HEK293 (cell line): Measurements from ENCODE around the gene MAN2B2.

ENCODE experiments used
- CTCF ChIA-PET: fragments of 350-600 bp; formaldehyde crosslinking; extraction: SDS; loops from one replicate; lab custom pipeline; 2021; ENCODE audit warnings: antibody characterized with exemption; lab: Yijun Ruan, JAX
- POLR2A ChIA-PET: fragments of 300-600 bp; formaldehyde crosslinking; extraction: SDS; loops from one replicate; lab custom pipeline; 2020; ENCODE audit warnings: antibody characterized with exemption, inconsistent platforms; lab: Yijun Ruan, JAX
- H3K27ac ChIP-seq: fragments of 200-500 bp; sonication (Bioruptor generic); 2 replicates; pipeline ENCODE4 v1.5.1; 2014; ENCODE audit warnings: low read depth, low read length, control low read depth, inconsistent platforms; ENCODE audit errors: extremely low read depth
- H3K36me3 ChIP-seq, 2 experiments: fragments of 200-500 bp in 1 of 2; sonication (Bioruptor generic) in 1 of 2; 1 replicate in 1 of 2; 2 replicates in 1 of 2; pipeline ENCODE4 v1.5.1; 2014 to 2017; ENCODE audit warnings: inconsistent platforms in 2 of 2, low read length in 2 of 2; ENCODE audit not compliant: control insufficient read depth in 2 of 2, insufficient read depth in 1 of 2
- H3K4me1 ChIP-seq: fragments of 200-500 bp; sonication (Bioruptor generic); 2 replicates; pipeline ENCODE4 v1.5.1; 2014; ENCODE audit warnings: mild to moderate bottlenecking, low read length, inconsistent platforms; ENCODE audit not compliant: control insufficient read depth, insufficient read depth
- H3K4me3 ChIP-seq: 2 replicates; pipeline ENCODE4 v1.5.1; 2011; ENCODE audit warnings: low read depth, mild to moderate bottlenecking, control low read depth, low read length, moderate library complexity
- H3K9me3 ChIP-seq: fragments of 200-500 bp; sonication (Bioruptor generic); 2 replicates; pipeline ENCODE4 v1.5.1; 2014; ENCODE audit warnings: low read depth, low read length, inconsistent platforms; ENCODE audit not compliant: control insufficient read depth, insufficient read depth
- FEZF1 ChIP-seq: fragments of 450-650 bp; formaldehyde crosslinking; IDR thresholded peaks from 2 replicates; pipeline ENCODE4 v1.5.1; 2016; ENCODE audit warnings: missing biosample characterization, missing genetic modification characterization
- GLI4 ChIP-seq: fragments of 450-650 bp; formaldehyde crosslinking; IDR thresholded peaks from 2 replicates; pipeline ENCODE4 v1.5.1; 2016; ENCODE audit warnings: missing biosample characterization, missing genetic modification characterization
- IKZF3 ChIP-seq: fragments of 450-650 bp; IDR thresholded peaks from 2 replicates; pipeline ENCODE4 v1.5.0; 2018; ENCODE audit warnings: missing biosample characterization, mild to moderate bottlenecking, missing genetic modification characterization, moderate library complexity
- MYNN ChIP-seq: fragments of 450-650 bp; formaldehyde crosslinking; IDR thresholded peaks from 2 replicates; pipeline ENCODE4 v1.5.1; 2016; ENCODE audit warnings: missing biosample characterization, missing genetic modification characterization, borderline replicate concordance
- MZF1 ChIP-seq: fragments of 450-650 bp; formaldehyde crosslinking; IDR thresholded peaks from 2 replicates; pipeline ENCODE4 v1.5.1; 2017; ENCODE audit warnings: missing biosample characterization, missing genetic modification characterization, borderline replicate concordance
- SP7 ChIP-seq: fragments of 450-650 bp; formaldehyde crosslinking; IDR thresholded peaks from 2 replicates; pipeline ENCODE4 v1.5.1; 2016; ENCODE audit warnings: missing biosample characterization, missing genetic modification characterization
- ZBTB48 ChIP-seq: fragments of 450-650 bp; formaldehyde crosslinking; IDR thresholded peaks from 2 replicates; pipeline ENCODE4 v1.5.1; 2016; ENCODE audit warnings: missing biosample characterization, missing genetic modification characterization
- ZNF2 ChIP-seq: fragments of 450-650 bp; formaldehyde crosslinking; IDR thresholded peaks from 2 replicates; pipeline ENCODE4 v1.5.1; 2016; ENCODE audit warnings: missing biosample characterization, missing genetic modification characterization
- ZNF211 ChIP-seq: fragments of 450-650 bp; formaldehyde crosslinking; IDR thresholded peaks from 2 replicates; pipeline ENCODE4 v1.5.1; 2016; ENCODE audit warnings: low read depth, missing biosample characterization, missing genetic modification characterization
- ZNF239 ChIP-seq: fragments of 450-650 bp; formaldehyde crosslinking; IDR thresholded peaks from 2 replicates; pipeline ENCODE4 v1.5.1; 2016; ENCODE audit warnings: missing biosample characterization, missing genetic modification characterization
- ZNF366 ChIP-seq: fragments of 450-650 bp; formaldehyde crosslinking; conservative IDR thresholded peaks from 2 replicates; pipeline ENCODE4 v1.5.1; 2016; ENCODE audit warnings: missing biosample characterization, missing genetic modification characterization
- ZNF501 ChIP-seq: fragments of 450-650 bp; formaldehyde crosslinking; IDR thresholded peaks from 2 replicates; pipeline ENCODE4 v1.5.1; 2016; ENCODE audit warnings: missing biosample characterization, missing genetic modification characterization
- ZNF548 ChIP-seq: fragments of 450-650 bp; formaldehyde crosslinking; IDR thresholded peaks from 2 replicates; pipeline ENCODE4 v1.5.1; 2016; ENCODE audit warnings: missing biosample characterization, missing genetic modification characterization
- ZNF596 ChIP-seq: fragments of 450-650 bp; IDR thresholded peaks from 2 replicates; pipeline ENCODE4 v1.5.0; 2018; ENCODE audit warnings: missing biosample characterization, mild to moderate bottlenecking, missing genetic modification characterization, moderate library complexity
- ZNF677 ChIP-seq: fragments of 450-650 bp; IDR thresholded peaks from 2 replicates; pipeline ENCODE4 v1.5.0; 2018; ENCODE audit warnings: missing biosample characterization, mild to moderate bottlenecking, missing genetic modification characterization, moderate library complexity
- ZNF701 ChIP-seq: fragments of 450-650 bp; formaldehyde crosslinking; IDR thresholded peaks from 2 replicates; pipeline ENCODE4 v1.5.1; 2016; ENCODE audit warnings: missing biosample characterization, missing genetic modification characterization
- ZNF776 ChIP-seq: fragments of 450-650 bp; formaldehyde crosslinking; IDR thresholded peaks from 2 replicates; pipeline ENCODE4 v1.5.0; 2017; ENCODE audit warnings: missing biosample characterization, missing genetic modification characterization, borderline replicate concordance
- ZXDB ChIP-seq: fragments of 450-650 bp; formaldehyde crosslinking; IDR thresholded peaks from 2 replicates; pipeline ENCODE4 v1.5.1; 2016; ENCODE audit warnings: missing biosample characterization, missing genetic modification characterization
- TF ChIP-seq, protein P1 (sequence below): fragments of 450-650 bp; formaldehyde crosslinking; IDR thresholded peaks from 2 replicates; pipeline ENCODE4 v1.5.1; 2016; ENCODE audit warnings: missing biosample characterization, missing genetic modification characterization
- TF ChIP-seq, protein P2 (sequence below): fragments of 450-650 bp; formaldehyde crosslinking; conservative IDR thresholded peaks from 2 replicates; pipeline ENCODE4 v1.5.1; 2016; ENCODE audit warnings: low read depth, missing biosample characterization, missing genetic modification characterization
- TF ChIP-seq, protein P3 (sequence below): fragments of 450-650 bp; formaldehyde crosslinking; conservative IDR thresholded peaks from 2 replicates; pipeline ENCODE4 v1.5.1; 2016; ENCODE audit warnings: low read depth, missing biosample characterization, missing genetic modification characterization
- TF ChIP-seq, protein P4 (sequence below): fragments of 450-650 bp; formaldehyde crosslinking; IDR thresholded peaks from 2 replicates; pipeline ENCODE4 v1.5.1; 2016; ENCODE audit warnings: missing biosample characterization, missing genetic modification characterization

MAN2B2 gene

DNA sequence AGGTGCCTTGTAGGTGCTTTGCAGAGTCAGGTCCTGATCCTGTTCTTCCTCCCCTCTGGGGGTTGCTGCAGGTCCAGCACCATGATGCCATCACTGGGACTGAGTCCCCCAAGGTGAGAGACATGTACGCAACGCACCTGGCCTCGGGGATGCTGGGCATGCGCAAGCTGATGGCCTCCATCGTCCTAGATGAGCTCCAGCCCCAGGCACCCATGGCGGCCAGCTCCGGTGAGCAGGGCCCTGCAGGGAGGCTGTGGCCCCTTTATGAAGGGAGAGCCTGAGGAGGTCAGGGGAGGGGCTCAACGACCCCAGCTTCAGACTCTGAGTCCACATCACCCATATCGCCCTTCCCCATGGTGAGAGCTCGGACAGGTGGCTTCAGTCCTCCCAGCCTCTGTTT is 23.1 kb downstream of the MAN2B2 start (continued):
- TF ChIP-seq IKZF3 (tag by site-specific recombination) = no peak
- TF ChIP-seq, protein P1, sequence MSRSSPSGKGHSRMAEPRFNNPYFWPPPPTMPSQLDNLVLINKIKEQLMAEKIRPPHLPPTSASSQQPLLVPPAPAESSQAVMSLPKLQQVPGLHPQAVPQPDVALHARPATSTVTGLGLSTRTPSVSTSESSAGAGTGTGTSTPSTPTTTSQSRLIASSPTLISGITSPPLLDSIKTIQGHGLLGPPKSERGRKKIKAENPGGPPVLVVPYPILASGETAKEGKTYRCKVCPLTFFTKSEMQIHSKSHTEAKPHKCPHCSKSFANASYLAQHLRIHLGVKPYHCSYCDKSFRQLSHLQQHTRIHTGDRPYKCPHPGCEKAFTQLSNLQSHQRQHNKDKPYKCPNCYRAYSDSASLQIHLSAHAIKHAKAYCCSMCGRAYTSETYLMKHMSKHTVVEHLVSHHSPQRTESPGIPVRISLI (tag by site-specific recombination) = no peak
- TF ChIP-seq ZNF548 = no peak
- TF ChIP-seq GLI4 = no peak

DNA sequence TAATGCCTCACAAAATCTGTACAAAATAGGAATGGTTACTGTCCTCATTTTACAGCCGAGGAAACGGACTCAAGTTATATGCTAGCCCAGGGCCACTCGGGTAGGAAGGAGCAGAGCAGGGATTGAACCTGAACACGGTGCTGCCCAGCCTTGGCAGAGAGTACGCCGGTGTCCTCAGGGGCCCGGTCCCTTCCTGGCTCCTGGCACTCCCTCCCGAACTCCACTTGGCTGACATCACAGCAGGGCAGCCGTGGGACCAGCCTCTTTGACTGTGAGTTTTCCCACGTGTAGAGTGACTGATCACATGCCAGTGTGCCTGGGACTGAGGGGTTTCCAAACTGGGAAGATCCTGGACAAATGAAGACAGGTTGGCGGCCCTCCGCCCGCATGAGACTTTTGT is 23.7 kb downstream of the MAN2B2 start:
- Histone ChIP-seq H3K9me3 (no peaks in the 10 kb centered on the region), H3K27ac (no peak overlapping the region), H3K4me1 (no peaks in the 10 kb centered on the region), H3K4me3 (no peak overlapping the region), H3K36me3 (no peaks in the 10 kb centered on the region)
- ChIA-PET CTCF (no interaction called here), POLR2A (no interaction called here)
- TF ChIP-seq ZNF501 (tag by site-specific recombination) (no peak), MZF1 (tag by site-specific recombination) (no peak), ZBTB48 (tag by site-specific recombination) (no peak)

DNA sequence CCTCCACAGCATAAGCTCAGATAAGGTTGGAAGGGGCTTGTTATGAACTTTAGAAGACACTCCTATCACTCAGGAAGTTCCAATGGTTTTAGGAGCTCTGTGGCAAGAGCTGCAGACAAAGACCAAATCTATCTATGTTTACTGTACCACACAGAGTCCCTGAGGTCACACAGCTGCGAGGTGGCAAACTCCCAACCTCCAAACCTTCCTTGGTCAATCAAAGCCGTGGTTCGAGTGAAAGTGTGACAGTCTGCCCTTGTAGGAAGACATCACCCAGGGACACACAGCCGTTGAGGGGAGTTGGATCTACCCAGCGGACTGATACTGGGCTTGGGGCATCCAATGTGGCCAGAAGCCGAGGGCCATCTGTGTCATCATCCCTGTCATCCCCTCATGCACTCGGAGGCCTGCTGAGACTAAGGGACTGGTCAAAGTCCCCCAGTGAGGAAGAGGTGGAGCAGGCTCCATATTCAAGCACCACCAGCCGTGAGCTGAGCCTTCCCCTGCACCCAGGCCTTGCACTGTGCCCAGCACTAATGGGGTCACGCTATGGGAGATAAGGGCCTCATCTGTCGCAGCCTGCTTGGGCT is 26.8 kb downstream of the MAN2B2 start:
- Histone ChIP-seq H3K4me3 (no peak overlapping the region), H3K27ac (no peak overlapping the region), H3K9me3 (no peaks in the 10 kb centered on the region)
- TF ChIP-seq ZNF239 (tag by site-specific recombination) (no peak), ZNF776 (no peak), ZNF596 (tag by site-specific recombination) (no peak), FEZF1 (tag by site-specific recombination) (no peak), MZF1 (tag by site-specific recombination) (no peak), ZNF2 (tag by site-specific recombination) (no peak), ZNF366 (tag by site-specific recombination) (no peak), ZNF677 (tag by site-specific recombination) (no peak), SP7 (no peak), ZNF548 (no peak), ZNF211 (tag by site-specific recombination) (no peak), MYNN (no peak), ZNF701 (tag by site-specific recombination) (no peak), ZXDB (tag by site-specific recombination) (no peak)
- TF ChIP-seq, protein P2, sequence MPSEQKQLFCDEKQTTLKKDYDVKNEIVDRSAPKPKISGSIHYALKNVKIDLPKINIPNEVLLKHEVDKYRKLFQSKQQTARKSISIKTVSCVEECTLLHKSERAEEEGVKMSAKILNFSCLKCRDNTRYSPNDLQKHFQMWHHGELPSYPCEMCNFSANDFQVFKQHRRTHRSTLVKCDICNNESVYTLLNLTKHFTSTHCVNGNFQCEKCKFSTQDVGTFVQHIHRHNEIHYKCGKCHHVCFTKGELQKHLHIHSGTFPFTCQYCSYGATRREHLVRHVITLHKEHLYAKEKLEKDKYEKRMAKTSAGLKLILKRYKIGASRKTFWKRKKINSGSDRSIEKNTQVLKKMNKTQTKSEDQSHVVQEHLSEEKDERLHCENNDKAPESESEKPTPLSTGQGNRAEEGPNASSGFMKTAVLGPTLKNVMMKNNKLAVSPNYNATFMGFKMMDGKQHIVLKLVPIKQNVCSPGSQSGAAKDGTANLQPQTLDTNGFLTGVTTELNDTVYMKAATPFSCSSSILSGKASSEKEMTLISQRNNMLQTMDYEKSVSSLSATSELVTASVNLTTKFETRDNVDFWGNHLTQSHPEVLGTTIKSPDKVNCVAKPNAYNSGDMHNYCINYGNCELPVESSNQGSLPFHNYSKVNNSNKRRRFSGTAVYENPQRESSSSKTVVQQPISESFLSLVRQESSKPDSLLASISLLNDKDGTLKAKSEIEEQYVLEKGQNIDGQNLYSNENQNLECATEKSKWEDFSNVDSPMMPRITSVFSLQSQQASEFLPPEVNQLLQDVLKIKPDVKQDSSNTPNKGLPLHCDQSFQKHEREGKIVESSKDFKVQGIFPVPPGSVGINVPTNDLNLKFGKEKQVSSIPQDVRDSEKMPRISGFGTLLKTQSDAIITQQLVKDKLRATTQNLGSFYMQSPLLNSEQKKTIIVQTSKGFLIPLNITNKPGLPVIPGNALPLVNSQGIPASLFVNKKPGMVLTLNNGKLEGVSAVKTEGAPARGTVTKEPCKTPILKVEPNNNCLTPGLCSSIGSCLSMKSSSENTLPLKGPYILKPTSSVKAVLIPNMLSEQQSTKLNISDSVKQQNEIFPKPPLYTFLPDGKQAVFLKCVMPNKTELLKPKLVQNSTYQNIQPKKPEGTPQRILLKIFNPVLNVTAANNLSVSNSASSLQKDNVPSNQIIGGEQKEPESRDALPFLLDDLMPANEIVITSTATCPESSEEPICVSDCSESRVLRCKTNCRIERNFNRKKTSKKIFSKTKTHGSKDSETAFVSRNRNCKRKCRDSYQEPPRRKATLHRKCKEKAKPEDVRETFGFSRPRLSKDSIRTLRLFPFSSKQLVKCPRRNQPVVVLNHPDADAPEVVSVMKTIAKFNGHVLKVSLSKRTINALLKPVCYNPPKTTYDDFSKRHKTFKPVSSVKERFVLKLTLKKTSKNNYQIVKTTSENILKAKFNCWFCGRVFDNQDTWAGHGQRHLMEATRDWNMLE = no peak
- TF ChIP-seq, protein P3, sequence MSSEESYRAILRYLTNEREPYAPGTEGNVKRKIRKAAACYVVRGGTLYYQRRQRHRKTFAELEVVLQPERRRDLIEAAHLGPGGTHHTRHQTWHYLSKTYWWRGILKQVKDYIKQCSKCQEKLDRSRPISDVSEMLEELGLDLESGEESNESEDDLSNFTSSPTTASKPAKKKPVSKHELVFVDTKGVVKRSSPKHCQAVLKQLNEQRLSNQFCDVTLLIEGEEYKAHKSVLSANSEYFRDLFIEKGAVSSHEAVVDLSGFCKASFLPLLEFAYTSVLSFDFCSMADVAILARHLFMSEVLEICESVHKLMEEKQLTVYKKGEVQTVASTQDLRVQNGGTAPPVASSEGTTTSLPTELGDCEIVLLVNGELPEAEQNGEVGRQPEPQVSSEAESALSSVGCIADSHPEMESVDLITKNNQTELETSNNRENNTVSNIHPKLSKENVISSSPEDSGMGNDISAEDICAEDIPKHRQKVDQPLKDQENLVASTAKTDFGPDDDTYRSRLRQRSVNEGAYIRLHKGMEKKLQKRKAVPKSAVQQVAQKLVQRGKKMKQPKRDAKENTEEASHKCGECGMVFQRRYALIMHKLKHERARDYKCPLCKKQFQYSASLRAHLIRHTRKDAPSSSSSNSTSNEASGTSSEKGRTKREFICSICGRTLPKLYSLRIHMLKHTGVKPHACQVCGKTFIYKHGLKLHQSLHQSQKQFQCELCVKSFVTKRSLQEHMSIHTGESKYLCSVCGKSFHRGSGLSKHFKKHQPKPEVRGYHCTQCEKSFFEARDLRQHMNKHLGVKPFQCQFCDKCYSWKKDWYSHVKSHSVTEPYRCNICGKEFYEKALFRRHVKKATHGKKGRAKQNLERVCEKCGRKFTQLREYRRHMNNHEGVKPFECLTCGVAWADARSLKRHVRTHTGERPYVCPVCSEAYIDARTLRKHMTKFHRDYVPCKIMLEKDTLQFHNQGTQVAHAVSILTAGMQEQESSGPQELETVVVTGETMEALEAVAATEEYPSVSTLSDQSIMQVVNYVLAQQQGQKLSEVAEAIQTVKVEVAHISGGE (tag by site-specific recombination) = no peak
- TF ChIP-seq, protein P4, sequence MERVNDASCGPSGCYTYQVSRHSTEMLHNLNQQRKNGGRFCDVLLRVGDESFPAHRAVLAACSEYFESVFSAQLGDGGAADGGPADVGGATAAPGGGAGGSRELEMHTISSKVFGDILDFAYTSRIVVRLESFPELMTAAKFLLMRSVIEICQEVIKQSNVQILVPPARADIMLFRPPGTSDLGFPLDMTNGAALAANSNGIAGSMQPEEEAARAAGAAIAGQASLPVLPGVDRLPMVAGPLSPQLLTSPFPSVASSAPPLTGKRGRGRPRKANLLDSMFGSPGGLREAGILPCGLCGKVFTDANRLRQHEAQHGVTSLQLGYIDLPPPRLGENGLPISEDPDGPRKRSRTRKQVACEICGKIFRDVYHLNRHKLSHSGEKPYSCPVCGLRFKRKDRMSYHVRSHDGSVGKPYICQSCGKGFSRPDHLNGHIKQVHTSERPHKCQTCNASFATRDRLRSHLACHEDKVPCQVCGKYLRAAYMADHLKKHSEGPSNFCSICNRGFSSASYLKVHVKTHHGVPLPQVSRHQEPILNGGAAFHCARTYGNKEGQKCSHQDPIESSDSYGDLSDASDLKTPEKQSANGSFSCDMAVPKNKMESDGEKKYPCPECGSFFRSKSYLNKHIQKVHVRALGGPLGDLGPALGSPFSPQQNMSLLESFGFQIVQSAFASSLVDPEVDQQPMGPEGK = no peak
- TF ChIP-seq, all 188 proteins: peak for 0
- Histone ChIP-seq H3K4me1 (no peaks in the 10 kb centered on the region), H3K36me3 (peaks cover 0 to 16% of the 10 kb centered on the region in 2 experiments; a peak in 1 of 3 replicates)
- ChIA-PET POLR2A (no interaction called here), CTCF (no interaction called here)
